K562 treated with DMSO at 1 percent for 12 hours (cell line): Measurements from ENCODE around the gene TACR3. TPM values are rescaled to one million over a fixed set of nuclear protein-coding genes. Genes with fewer than 3 reads are reported as not detected.

Source experiments
- total RNA-seq: library from RNA; unstranded; fragments of 300-600 nt; gene quantifications from 2 replicates; pipeline ENCODE4 v1.2.3, GENCODE V29; 2022; ENCODE audit not compliant: insufficient read depth

Gene TACR3
- total RNA-seq: not detected in 2 replicates

GRCh38 chr4:103719830-103720207, at the start of gene TACR3:
TSS of gene TACR3 (minus strand) at chr4:103719985. CDS start at chr4:103719675, 310 bp downstream.

